Activated CD8-positive, alpha-beta memory T cell treated with anti-CD3 and anti-CD28 coated beads, Interleukin-2, amount 10 ng/mL, durations not matched to agents 7 days and 5 days (primary cell): ENCODE measurements around the gene MRS2. TPM values are rescaled to one million over a fixed set of nuclear protein-coding genes. Genes with fewer than 3 reads are reported as not detected.
"Not testable (repeated sequence)": the region's sequence is repeated elsewhere in the genome, so short reads cannot be mapped to it uniquely, and the experiment has no call there.

Experiments
- ATAC-seq: fragments of 150-1000 bp; cut with Tn5 transposase; one replicate; pipeline ENCODE4 v1.10.0; 2021; ENCODE audit warnings: moderate library complexity
- CTCF ChIA-PET: fragments of 350-600 bp; sonication (Branson Sonifier 250); formaldehyde crosslinking; loops from one replicate; lab custom pipeline; 2021; ENCODE audit warnings: antibody characterized with exemption; lab: Charles Lee
- DNase-seq: peaks from one replicate; pipeline ENCODE4 v3.0.0-alpha.2; 2020
- H3K27ac Mint-ChIP-seq: one replicate; pipeline ENCODE4 v1.8.0; 2021; ENCODE audit warnings: mild to moderate bottlenecking, mixed read lengths
- H3K27me3 Mint-ChIP-seq: one replicate; pipeline ENCODE4 v1.8.0; 2021; ENCODE audit warnings: mixed read lengths
- H3K36me3 Mint-ChIP-seq: one replicate; pipeline ENCODE4 v1.8.0; 2021; ENCODE audit warnings: mild to moderate bottlenecking, mixed read lengths
- H3K4me1 Mint-ChIP-seq: one replicate; pipeline ENCODE4 v1.8.0; 2021; ENCODE audit warnings: mixed read lengths
- H3K4me3 Mint-ChIP-seq: one replicate; pipeline ENCODE4 v1.8.0; 2021; ENCODE audit warnings: mild to moderate bottlenecking, moderate library complexity, mixed read lengths
- H3K9me3 Mint-ChIP-seq: one replicate; pipeline ENCODE4 v1.8.0; 2022; ENCODE audit warnings: low read depth, mixed read lengths
- total RNA-seq, 2 experiments: library from RNA; stranded (reverse); gene quantifications; one replicate each; pipeline ENCODE4 v1.2.3, GENCODE V29; 2021

The MRS2 gene
- total RNA-seq, 2 experiments from 2014 or later = 18.4 to 22.1 TPM

DNA sequence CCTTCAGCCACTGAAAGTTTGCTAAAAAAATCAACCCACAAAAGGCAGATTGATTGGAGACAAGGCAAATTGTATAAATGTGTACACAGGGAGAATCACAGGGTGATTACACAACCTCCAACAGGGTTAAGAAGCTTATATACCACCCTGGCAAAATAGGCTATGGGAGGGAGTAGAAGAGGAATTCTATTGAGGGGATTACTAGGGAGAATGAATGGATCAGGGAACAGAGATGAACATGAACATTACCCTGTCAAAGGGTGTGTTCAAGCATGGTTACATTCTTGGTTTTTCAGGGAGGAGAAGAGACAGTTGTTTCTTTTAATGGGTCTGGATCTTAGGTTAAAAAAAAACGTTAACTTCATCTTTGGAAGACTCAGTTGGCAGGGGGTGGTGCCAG is 5.1 kb upstream of the MRS2 start:
- Mint-ChIP-seq H3K36me3 (no peaks in the 10 kb centered on the region), H3K27ac (no peak overlapping the region), H3K4me3 (no peak overlapping the region), H3K9me3 (no peaks in the 10 kb centered on the region), H3K4me1 (peaks cover 11% of the 10 kb centered on the region), H3K27me3 (peaks cover 31% of the 10 kb centered on the region)
- CTCF ChIA-PET = no interaction called here
- no peak for ATAC-seq
- DNase-seq = no peak

DNA sequence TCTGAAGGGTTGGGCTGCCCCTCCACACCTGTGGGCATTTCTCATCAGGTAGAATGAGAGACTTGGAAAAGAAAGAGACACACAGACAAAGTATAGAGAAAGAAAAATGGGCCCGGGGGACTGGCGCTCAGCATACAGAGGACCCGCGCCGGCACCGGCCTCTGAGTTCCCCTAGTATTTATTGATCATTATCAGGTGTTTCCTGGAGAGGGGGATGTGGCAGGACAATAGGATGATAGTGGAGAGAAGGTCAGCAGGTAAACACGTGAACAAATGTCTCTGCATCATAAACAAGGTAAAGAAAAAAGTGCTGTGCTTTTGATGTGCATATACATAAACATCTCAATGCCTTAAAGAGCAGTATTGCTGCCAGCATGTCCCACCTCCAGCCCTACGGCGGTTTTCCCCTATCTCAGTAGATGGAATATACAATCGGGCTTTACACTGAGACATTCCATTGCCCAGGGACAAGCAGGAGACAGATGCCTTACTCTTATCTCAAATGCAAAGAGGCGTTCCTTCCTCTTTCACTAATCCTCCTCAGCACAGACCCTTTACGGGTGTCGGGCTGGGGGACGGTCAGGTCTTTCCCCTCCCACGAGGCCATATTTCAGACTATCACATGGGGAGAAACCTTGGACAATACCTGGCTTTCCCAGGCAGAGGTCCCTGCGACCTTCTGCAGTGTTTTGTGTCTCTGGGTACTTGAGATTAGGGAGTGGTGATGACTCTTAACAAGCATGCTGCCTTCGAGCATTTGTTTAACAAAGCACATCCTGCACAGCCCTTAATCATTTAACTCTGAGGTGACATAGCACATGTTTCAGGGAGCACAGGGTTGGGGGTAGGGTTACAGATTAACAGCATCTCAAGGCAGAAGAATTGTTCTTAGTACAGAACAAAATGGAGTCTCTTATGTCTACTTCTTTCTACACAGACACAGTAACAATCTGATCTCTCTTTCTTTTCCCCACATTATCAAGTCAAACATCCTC is 2.4 kb upstream of the MRS2 start:
- DNase-seq, H3K27ac Mint-ChIP-seq, H3K4me3 Mint-ChIP-seq, H3K36me3 Mint-ChIP-seq, ATAC-seq, H3K9me3 Mint-ChIP-seq: not testable (repeated sequence)
- H3K27me3 Mint-ChIP-seq = peaks cover 29% of the 10 kb centered on the region
- CTCF ChIA-PET = interaction anchor here (0.6 kb wide), 1 partner anchor 882 kb away, joined by 4 read pairs; no protein-coding TSS in a partner anchor
- peaks cover 32% of the 10 kb centered on the region for H3K4me1 Mint-ChIP-seq

DNA sequence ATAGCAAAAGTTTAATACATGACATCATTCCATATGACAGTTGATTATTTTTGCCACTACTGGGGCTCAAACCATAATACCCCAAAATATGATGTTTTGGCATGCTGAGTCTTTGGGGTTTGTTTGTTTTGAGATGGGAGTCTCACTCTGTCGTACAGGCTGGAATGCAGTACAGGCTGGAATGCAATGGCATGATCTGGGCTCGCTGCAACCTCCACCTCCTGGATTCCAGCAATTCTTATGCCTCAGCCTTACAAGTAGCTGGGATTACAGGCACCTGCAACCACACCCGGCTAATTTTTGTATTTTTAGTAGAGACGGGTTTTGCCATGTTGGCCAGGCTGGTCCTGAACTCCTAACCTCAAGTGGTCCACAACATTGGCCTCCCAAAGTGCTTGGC is 1.3 kb upstream of the MRS2 start:
- H3K36me3 Mint-ChIP-seq = peaks cover 9% of the 10 kb centered on the region
- ATAC-seq (no peak), DNase-seq (no peak)
- no peaks in the 10 kb centered on the region for H3K9me3 Mint-ChIP-seq
- peaks cover 24% of the 10 kb centered on the region for H3K27me3 Mint-ChIP-seq
- peaks cover 34% of the 10 kb centered on the region for H3K4me1 Mint-ChIP-seq
- no peak overlapping the region for H3K27ac Mint-ChIP-seq
- CTCF ChIA-PET = no interaction called here
- no peak overlapping the region for H3K4me3 Mint-ChIP-seq

DNA sequence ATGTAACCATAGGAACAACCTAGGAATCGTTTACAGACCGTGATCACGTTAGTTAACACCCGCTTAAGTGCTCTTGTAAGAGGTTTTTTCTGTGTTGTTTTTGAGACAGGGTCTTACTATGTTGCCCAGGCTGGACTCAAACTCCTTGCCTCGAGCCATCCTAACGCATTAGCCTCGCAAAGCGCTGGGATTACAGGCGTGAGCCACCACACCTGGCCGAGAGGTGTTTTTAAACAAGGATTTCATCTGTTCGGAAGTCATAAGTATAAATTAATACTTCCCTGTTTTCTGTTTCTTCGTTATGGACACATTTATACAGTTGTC is 727 bp downstream of the MRS2 start:
- peaks cover 16% of the 10 kb centered on the region for H3K27me3 Mint-ChIP-seq
- H3K4me3 Mint-ChIP-seq = peak overlapping the region; percentile 93
- H3K36me3 Mint-ChIP-seq = peaks cover 10% of the 10 kb centered on the region
- ATAC-seq = no peak
- peak overlapping the region; percentile 73 for H3K27ac Mint-ChIP-seq
- H3K9me3 Mint-ChIP-seq = no peaks in the 10 kb centered on the region
- peaks cover 34% of the 10 kb centered on the region for H3K4me1 Mint-ChIP-seq
- DNase-seq = no peak
- CTCF ChIA-PET = interaction anchor here (0.9 to 1.6 kb wide), 3 partner anchors 10 to 45 kb away, joined by 4 to 5 read pairs (median 4); partner anchors contain the start of gene DCDC2

DNA sequence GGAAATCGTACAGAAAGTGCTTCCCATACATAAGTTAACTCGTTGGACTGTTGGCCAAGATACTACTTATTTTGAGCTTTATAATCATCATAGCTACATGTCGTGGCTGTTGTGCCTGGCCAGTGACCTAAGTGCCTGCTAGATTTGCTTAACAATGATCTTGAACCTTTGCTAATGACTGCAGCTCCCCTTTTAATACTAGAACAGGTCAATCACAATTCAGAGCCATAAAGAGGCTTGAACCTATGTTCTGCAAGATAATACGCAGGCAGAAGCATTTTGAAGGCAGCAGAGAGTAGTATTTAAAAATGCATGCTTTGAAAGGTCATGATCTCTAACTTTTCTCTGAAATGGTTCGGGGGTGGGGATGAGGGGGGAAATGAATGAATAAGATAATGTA is 2.5 kb downstream of the MRS2 start:
- no peak overlapping the region for H3K4me3 Mint-ChIP-seq
- peaks cover 19% of the 10 kb centered on the region for H3K36me3 Mint-ChIP-seq
- DNase-seq = no peak
- CTCF ChIA-PET = no interaction called here
- no peak overlapping the region for H3K27ac Mint-ChIP-seq
- H3K27me3 Mint-ChIP-seq = peaks cover 6% of the 10 kb centered on the region
- peaks cover 34% of the 10 kb centered on the region for H3K4me1 Mint-ChIP-seq
- no peaks in the 10 kb centered on the region for H3K9me3 Mint-ChIP-seq
- ATAC-seq = no peak

DNA sequence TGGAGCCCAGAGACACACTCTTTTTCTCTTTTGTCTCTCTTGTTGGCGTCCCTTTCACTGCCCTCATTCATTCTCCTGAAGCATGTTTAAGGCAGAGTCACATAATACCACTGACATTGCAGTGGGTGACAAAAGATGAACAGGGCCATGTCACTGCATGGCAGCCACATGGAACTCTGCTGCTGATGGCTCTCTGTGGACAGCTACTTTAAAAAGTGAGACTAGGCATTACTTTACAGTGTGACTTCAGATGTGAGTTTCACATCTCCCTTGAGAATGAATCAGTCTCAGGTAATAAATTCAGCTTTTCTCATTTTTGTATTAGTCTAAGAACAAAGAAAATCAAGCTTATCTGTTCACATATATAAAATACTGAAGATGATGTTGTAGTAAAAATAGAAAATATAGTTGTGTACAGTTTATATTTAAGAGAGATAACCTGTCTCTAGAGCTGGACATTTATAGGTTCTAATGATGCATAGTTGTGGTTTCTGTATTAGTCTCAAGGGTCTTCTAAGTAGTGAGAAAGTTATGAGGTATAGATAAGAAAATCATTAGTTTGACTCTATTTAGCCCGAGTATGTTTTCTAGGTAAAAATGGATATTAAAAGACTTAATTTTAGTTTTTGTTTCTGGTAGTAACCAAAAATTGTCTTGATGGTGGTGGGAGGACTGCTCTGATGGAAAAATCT is 6.1 kb downstream of the MRS2 start:
- Mint-ChIP-seq H3K27ac (no peak overlapping the region), H3K9me3 (no peaks in the 10 kb centered on the region), H3K4me1 (peaks cover 18% of the 10 kb centered on the region), H3K4me3 (no peak overlapping the region), H3K27me3 (no peaks in the 10 kb centered on the region), H3K36me3 (peaks cover 36% of the 10 kb centered on the region)
- CTCF ChIA-PET = interaction anchor here (1.2 kb wide), 1 partner anchor 24 kb away, joined by 3 read pairs; no protein-coding TSS in a partner anchor
- DNase-seq (no peak), ATAC-seq (no peak)

DNA sequence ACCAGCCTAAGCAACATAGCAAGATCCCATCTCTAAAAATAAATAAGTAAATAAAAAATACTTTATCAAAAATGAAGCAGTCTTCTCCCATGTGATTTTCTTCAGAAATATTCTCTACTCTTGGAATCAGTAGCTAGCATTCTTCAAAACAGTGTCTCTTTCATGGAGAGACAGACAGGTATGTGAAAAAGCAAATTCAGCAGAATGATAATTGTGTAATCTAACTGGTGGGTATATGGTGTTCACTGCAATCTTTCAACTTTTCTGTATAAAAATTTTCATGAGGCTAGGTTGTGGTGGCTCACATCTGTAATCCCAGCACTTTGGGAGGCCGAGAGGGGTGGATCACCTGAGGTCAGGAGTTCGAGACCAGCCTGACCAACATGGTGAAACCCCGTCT is 7.9 kb downstream of the MRS2 start:
- H3K4me1 Mint-ChIP-seq = peaks cover 3% of the 10 kb centered on the region
- CTCF ChIA-PET = no interaction called here
- ATAC-seq (no peak), DNase-seq (no peak)
- no peaks in the 10 kb centered on the region for H3K9me3 Mint-ChIP-seq
- H3K4me3 Mint-ChIP-seq = no peak overlapping the region
- no peak overlapping the region for H3K27ac Mint-ChIP-seq
- H3K27me3 Mint-ChIP-seq = no peaks in the 10 kb centered on the region
- peaks cover 34% of the 10 kb centered on the region for H3K36me3 Mint-ChIP-seq

DNA sequence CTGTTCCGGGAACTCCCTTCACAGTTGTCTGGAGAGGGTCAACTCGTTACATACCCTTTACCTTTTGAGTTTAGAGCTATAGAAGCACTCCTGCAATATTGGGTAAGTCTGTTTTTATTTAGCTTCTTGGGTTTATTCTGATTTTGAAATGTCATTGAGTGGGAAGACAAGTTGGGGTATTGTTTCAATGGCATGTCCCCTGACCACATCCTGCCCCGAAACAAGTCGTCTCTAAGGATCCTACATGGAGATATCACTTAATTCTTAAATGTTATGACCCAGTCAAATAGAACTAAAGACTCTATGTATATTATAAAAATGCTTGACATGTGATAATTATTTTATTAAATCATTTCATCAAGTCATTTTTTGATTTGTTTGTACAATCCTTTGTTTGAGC is 9.6 kb downstream of the MRS2 start:
- H3K27me3 Mint-ChIP-seq = no peaks in the 10 kb centered on the region
- H3K27ac Mint-ChIP-seq = no peak overlapping the region
- H3K4me1 Mint-ChIP-seq = peaks cover 3% of the 10 kb centered on the region
- DNase-seq (no peak), ATAC-seq (no peak)
- H3K4me3 Mint-ChIP-seq = no peak overlapping the region
- H3K9me3 Mint-ChIP-seq = no peaks in the 10 kb centered on the region
- H3K36me3 Mint-ChIP-seq = peaks cover 39% of the 10 kb centered on the region
- CTCF ChIA-PET = no interaction called here

DNA sequence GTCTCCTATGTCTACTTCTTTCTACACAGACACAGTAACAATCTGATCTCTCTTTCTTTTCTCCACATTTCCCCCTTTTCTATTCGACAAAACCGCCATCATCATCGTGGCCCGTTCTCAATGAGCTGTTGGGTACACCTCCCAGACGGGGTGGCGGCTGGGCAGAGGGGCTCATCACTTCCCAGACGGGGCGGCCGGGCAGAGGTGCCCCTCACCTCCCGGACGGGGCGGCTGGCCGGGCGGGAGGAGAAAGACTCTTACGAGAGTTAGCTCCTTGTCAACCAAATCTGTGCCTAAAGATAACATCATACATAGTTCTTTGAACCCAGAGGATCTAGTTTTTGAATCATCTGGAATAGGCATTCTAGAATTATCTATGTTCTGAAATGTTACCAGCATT is 11.8 kb downstream of the MRS2 start:
- CTCF ChIA-PET = interaction anchor here (0.6 to 1.5 kb wide), 2 partner anchors 12 to 17 kb away, joined by 3 to 4 read pairs; partner anchors contain the start of gene MRS2
- not testable (repeated sequence) for H3K4me1 Mint-ChIP-seq, H3K4me3 Mint-ChIP-seq, H3K27me3 Mint-ChIP-seq, DNase-seq, H3K9me3 Mint-ChIP-seq, H3K27ac Mint-ChIP-seq, ATAC-seq
- peaks cover 34% of the 10 kb centered on the region for H3K36me3 Mint-ChIP-seq

DNA sequence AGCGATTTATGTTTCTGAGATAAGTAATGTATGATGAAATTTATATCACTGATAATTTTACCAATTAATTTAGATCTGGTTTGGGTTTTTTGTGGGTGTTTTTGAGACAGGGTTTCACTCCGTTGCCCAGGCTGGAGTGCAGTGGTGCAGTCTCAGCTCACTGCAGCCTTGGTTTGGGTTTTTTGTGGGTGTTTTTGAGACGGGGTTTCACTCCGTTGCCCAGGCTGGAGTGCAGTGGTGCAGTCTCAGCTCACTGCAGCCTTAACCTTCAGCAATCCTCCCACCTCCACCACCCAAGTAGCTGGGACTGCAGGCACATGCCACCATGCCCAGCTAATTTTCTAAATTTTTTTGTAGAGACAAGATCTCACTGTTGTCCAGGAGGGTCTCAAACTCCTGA is 13.0 kb downstream of the MRS2 start:
- Mint-ChIP-seq H3K27me3 (no peaks in the 10 kb centered on the region), H3K27ac (no peak overlapping the region), H3K4me3 (no peak overlapping the region), H3K9me3 (no peaks in the 10 kb centered on the region), H3K36me3 (peaks cover 36% of the 10 kb centered on the region), H3K4me1 (peaks cover 3% of the 10 kb centered on the region)
- CTCF ChIA-PET = no interaction called here
- DNase-seq = no peak
- no peak for ATAC-seq

DNA sequence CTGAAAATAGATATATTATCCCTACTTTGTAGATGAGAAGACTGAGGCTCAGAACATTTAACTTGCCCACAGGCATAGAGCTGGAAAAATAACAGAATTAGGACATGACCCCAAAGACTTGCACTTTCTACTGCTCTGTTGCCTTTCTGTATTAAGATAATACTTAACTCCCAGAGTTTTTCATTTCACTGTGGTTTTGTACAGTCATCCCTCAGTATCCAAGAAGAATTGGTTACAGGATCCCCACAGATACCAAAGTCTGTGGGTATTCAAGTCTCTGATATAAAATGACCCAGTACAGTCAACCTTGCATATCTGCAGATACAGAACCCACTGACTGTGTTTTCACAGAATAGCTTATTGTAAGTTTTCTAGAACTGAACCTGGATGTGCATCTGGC is 16.8 kb downstream of the MRS2 start:
- no peak overlapping the region for H3K4me3 Mint-ChIP-seq
- DNase-seq (no peak), ATAC-seq (no peak)
- no peaks in the 10 kb centered on the region for H3K4me1 Mint-ChIP-seq
- H3K36me3 Mint-ChIP-seq = peaks cover 36% of the 10 kb centered on the region
- H3K27me3 Mint-ChIP-seq = no peaks in the 10 kb centered on the region
- no peaks in the 10 kb centered on the region for H3K9me3 Mint-ChIP-seq
- no peak overlapping the region for H3K27ac Mint-ChIP-seq
- CTCF ChIA-PET = interaction anchor here (3.4 kb wide), 1 partner anchor 12 kb away, joined by 13 read pairs; no protein-coding TSS in a partner anchor

DNA sequence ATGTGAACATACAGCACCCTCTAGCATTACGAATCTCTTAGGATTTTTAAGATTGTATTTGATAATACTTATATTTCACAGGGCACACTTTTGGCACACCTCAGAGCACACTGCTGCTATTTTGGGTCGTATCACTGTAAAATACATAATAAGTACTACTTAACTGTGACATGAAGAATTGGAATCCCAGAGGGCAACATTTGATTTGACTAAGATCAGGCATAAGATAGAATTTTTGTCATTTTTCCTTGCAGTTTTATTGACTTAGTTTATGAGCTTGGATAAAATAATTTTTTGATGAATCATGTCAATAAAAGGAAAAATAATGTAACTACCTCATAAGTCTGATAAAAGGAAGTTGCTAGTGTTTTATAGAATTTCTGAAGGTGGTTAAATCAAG is 22.4 kb downstream of the MRS2 start:
- Mint-ChIP-seq H3K4me1 (no peaks in the 10 kb centered on the region), H3K9me3 (no peaks in the 10 kb centered on the region), H3K36me3 (peaks cover 21% of the 10 kb centered on the region), H3K27ac (no peak overlapping the region), H3K27me3 (no peaks in the 10 kb centered on the region), H3K4me3 (no peak overlapping the region)
- no peak for ATAC-seq
- CTCF ChIA-PET = interaction anchor here (0.6 to 1.8 kb wide), 2 partner anchors 96 to 141 kb away, joined by 3 to 4 read pairs; no protein-coding TSS in a partner anchor
- DNase-seq = no peak

DNA sequence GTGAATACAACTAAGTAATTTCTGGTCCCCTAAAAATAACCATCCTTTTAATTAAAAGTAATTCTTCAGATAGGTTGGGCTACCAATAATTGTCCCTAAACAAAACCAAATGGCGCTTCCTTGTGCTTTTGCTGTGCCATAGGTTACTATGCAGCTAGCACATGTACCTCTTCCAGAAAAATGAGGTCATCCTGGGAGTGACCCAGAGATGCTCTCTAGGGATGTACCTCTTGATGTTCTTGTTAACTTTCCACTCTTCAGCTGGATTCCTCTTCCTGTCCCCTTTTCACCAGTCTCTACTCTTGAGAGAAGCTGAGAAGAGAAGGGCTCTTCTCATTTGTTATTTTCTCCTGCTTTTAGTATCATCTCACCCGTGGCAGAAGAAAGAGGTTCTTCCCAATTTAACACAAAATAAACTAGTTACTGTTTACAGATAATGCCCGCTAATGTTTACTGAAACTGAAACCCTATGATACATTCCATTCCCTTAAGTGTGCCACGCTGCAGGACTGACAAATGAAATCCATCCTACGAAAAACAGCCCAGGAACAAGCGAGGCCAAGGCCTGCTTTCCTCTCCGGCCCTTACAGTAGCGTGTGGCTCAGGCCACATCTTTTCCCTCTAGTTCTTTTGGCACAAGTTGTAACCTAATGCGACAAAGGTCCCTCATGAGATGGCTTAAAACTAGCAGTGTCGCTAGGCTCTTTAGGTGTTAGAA is 24.2 kb downstream of the MRS2 start:
- Mint-ChIP-seq H3K36me3 (peaks cover 15% of the 10 kb centered on the region), H3K9me3 (no peaks in the 10 kb centered on the region), H3K27ac (no peak overlapping the region), H3K4me1 (no peaks in the 10 kb centered on the region), H3K27me3 (no peaks in the 10 kb centered on the region), H3K4me3 (no peak overlapping the region)
- no peak for ATAC-seq
- CTCF ChIA-PET = no interaction called here
- DNase-seq = no peak
